Measurements from ENCODE around the gene RIPOR3.
"Not testable (repeated sequence)": the region's sequence is repeated elsewhere in the genome, so short reads cannot be mapped to it uniquely, and the experiment has no call there.

RIPOR3 gene

DNA sequence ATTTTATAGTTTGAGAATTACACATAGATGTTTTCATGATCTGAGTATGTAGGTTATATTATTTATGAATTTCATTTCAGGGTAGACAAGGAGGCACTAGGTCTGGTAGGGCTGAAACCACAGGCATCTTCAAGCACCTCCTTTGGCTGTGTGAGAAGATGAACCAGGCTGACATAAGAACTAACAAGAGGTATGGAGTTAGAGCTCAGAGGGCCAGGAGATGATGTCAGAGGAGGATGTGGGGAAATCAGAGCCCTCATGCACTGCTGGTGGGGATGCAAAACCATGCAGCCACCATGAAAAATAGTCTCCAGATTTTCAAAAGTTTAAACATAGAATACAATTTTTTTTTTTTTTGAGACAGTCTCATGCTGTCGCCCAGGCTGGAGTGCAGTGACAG lies 13.6 kb upstream of the RIPOR3 start:
- DNase-seq (ENCODE audit: low spot score) = peak; percentile 49

DNA sequence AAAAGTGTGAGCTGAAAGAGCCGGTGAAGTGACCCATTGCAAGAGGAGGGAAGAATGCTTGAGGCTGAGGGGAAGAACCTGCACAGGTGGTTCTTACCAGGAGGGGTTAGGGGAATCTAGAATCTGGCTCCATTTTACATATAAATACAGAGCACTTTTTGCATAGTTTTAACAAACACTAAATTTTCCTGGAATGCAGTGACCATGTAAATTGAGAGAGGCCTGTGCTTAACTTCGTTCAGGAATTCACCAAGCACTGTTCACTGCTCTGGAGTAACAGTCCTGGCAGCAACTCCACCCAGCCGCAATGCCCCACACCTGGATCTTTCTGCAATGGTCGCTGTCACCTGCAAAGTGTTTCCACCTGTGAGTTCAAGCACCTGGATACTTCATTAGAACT lies 13.2 kb upstream of the RIPOR3 start:
- DNase-seq (ENCODE audit: low spot score) = no peak

DNA sequence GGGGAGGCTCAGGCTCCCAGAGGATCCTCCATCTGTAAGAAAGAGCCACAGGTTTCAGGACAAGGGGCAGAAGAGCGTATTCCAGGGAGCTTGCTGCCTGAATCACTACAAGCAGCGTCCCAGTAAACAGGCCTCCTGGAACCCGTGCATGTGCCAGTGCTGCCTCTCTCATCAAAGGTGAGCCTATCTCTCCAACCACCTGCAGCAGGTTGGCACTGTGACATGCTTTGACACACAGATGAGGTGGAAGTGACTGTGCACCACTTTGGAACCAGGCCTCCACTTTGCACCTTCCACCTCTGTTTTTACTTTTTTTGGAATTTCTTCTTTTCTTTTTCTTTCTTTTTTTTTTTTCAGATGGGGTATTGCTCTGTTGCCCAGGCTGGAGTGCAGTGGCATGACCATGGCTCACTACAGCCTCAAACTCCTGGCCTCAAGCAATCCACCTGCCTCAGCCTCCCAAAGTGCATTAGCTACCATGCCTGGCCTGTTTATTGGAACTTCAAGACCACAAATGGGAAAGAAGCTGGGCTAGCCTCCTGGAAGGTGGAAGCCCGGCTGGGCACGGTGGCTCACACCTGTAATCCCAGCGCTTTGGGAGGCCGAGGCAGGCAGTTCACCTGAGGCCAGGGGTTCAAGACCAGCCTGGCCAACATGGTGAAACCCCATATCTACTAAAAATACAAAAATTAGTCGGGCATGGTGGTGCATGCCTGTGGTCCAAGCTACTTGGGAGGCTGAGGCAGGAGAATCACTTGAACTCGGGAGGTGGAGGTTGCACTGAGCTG lies 12.5 kb upstream of the RIPOR3 start:
- not testable (repeated sequence) for DNase-seq (ENCODE audit: low spot score)

DNA sequence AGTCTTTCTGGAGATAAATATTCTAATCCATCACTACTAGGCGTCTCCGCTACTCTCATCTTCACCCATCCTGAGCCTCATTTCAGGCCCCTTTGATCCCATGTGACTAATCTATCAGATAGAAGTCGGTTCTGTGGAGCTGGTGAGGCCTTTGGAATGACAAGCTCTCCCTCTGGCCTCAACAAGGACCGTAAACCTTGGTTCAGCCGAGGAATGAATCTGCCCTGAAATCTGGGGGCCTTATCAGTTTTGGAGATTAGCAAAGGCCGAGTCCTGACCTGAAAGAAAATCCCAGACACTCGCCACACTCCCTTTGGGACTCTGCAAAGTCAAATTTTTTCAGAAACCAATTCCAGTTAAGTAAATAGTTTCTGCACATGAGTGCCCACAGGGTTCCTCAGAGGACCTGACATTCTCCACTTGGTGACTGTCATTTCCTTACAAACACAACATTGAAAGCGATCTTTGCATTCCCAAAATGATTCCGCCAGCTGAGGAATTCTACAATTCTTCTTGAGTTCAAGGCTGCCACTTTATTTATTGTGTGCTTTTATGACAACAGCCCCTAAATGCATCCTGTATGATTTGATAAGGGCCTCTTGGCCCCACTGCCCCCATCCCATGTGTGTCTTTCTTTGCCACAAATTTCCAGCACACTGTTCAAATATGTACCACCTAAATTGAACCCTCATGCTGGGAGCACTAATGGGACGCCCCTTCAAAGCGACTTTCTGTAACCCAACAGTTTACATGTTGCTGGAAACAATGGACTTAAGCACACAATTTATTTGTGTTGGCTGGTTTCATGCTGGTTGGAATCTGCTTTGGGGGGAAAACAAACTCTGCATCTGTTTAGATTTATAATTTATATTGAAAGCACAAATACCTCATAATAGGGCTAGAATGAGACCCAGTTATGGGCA lies 10.0 kb upstream of the RIPOR3 start:
- DNase-seq (ENCODE audit: low spot score) = no peak

DNA sequence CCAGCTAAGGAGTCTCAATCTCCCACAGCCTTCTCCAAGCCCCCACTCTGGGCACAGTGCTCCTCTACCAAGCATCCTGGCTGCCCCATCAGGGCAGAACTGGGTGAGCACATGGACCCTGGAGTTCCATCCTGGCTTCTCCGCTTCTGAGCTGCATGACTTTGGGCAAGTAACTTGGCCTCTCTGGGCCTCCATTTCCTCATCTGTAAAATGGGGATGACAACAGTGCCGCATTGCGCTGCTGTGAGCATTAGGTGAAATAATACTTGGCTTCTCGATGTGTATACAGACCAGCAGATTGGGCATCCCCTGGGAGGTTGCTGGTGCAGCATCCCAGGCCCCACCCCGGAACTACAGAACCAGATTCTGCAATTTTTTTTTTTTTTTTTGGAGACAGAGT lies 8.3 kb upstream of the RIPOR3 start:
- DNase-seq (ENCODE audit: low spot score) = no peak

DNA sequence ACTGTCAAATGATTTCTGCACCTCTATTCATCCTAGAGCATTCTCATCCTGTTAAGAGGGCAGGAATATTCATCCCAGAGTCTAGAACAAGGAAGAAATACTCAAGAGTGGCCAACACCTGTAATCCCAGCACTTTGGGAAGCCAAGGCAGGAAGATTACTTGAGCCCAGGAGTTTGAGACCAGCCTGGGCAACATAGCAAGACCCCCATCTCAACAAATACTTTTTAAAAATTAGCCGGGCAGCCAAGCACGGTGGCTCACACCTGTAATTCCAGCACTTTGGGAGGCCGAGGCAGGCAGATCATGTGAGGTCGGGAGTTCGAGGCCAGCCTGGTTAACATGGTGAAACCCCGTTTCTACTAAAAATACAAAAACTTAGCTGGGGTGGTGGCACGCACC lies 6.9 kb upstream of the RIPOR3 start:
- not testable (repeated sequence) for DNase-seq (ENCODE audit: low spot score)

DNA sequence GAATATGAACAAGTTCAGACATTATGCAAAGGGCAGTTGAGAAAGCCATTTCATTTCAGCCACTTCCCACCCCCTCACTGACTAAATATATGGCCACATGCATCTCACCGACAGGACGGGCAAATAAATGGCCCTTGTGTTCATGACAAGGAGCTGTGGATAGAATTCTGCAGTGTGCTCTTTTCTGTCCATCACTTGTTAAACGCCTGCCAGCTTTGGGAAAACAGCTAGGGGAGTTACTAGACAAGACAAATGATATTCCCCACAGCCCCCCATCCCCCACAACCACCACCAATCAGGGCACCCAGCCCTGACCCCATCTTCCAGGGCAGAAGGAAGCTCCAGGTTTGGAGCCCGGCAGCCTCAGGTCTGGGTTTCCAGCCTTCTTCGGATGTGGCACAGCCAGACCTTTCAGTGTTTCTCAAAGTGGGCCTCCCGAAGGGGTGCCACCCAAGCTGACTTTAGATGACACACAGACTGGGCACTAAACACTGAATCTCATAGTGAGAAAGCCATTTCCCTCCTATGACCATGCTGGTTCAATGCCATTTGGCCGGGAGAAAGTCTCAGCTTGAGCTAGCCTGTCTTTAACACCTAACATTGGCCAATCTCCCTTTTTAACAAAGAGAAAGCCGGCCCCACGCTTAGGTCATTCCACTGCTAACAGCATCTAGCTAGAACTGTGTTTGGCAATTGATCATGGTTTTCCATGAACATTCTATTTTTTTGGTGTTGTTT lies 4.0 kb upstream of the RIPOR3 start:
- DNase-seq (ENCODE audit: low spot score) = no peak

DNA sequence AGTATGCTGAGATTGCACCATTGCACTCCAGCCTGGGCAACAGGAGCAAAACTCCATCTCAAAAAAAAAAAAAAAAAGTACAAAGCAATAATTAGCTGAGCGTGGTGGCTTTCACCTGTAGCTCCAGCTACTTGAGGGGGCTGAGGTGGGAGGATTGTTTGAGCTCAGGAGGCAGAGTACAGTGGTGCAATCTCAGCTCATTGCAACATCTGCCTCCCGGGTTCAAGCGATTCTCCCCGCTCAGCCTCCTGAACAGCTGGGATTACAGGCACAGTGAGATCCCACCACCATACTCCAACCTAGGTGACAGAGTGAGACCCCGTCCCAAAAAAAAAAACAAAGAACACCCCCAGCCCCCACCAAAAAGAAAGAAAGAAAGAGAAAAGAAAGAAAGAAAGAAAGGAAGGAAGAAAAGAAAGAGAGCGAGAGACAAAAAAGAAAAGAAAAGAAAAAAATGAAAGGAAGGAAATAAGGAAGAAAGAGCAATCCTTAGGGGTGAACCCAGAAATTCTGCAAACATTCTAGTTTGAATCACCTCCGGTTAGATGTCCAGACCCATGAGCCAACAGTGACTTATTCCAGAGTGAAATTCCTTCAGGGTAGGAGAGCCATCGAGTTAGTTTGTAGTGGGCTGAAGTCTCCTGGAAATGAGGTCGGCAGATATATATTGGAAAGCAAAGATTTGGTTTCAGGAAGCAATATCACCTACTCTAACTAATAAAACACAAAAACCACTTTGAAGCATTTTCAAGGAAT lies 3.2 kb upstream of the RIPOR3 start:
- no peak for DNase-seq (ENCODE audit: low spot score)

DNA sequence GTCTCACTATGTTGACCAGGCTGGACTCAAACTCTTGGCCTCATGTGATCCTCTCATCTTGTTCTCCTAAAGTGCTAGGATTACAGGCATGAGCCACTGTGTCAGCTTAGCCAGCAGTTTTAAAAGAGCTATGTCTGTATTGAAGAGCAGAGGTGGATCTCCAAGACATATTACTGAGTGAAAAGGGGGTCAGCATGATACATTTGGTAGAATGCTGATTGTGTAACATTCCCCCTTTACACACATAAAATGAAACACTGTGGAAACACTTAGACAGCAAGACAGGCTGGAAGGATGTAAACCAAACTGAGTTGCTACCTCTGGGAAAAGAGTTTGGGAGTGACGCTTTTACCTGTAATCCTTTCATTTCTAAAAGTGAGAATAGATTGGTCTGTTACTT lies 1.7 kb upstream of the RIPOR3 start:
- no peak for DNase-seq (ENCODE audit: low spot score)

DNA sequence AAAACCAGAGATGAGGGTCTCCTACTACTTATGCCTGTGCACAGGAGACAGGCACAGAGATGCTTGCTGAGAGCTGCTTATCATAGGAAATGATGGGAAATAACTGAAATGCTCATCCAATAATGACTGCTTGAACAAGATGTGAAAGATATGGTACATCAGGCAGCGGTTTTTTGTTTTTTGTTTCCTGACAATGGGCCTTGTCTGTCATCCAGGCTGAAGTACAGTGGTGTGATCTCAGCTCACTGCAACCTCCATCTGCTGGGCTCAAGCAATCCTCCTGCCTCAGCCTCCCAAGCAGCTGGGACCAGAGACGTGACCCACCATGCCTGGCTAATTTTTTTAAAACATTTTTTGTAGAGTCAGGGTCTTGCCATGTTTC lies 1.2 kb upstream of the RIPOR3 start:
- no peak for DNase-seq (ENCODE audit: low spot score)

DNA sequence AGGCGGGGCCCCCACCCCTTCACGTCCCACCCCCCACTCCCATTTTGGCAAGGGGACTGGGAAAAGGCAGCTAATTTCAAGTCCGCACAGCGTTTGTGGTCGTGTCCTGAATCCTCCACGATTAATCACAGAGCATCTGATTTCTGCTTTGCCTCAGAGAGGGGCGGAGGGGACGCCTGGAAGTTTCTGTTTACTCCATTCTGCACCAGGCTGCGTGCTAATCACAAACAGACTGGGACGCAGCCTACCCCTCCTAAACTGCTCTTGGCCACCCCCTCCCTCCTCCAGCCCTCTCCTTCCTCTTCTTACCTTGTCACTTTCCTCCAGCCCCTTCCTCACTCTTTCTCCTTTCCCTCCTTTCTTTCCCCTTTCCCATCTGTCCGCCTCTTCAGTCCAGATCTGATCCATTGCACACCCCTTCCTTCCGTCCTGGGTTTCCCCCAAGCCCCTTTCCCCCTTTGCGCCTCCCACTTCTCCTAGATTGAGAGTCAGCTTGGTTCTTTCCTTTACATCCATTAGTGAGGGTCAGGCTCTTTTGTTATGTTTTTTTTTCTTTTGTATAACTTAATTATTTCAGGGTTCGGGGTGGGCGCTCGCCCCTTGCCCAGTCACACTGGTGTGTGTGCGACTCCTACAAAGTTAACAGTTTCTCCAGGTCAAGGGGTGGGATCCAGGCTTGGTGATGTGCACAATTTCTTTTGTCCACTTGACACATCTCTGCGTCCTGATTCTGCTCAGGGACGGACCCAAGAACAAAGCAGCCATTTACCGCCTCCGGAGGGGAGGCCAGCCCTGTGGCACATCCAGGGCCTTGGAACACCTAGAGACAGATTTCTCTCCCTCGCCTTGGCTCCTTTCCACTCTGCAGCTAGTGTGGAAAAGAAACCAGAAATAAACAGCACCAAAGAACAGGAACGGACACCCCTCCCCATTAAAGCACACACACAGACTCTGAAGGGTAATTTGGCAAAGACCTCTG lies 520 bp upstream of the RIPOR3 start:
- no peak for DNase-seq (ENCODE audit: low spot score)

DNA sequence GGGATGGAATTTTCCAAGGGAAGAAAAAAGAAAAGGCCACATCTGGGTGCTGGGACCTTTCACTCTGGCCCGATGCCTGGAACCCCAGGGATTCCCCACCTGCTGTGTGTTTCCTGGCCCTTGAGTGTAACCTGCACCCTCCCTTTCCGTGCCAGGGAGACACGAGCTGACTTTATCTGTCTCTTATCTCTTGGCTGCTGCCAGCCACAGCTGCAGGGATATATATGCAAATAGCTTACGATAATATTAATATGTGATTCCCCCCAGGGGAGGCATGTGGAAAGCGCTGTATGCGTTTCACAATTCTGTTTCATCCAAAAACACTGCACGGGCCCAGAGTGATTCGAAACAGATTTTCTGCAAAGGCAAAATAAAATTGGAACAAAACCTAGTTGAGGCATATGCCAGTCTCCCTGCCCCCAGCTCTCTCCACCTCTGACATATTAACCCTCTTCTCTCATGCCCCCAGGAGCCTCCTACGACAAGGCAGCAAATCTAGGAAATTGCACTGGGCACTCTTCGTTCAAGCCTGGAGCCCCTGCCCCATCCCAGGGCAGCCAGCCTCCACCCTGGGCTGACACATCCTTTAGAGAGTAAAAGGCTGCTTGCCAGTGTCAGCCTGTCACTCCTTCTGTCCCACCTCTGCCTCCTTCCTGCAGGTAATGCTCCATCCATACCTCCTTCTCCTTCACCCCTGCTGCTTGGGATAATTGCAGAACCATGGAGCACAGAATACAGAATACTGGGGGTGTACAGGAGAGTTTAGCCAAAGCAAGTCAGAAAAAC lies 1.3 kb downstream of the RIPOR3 start:
- no peak for DNase-seq (ENCODE audit: low spot score)

DNA sequence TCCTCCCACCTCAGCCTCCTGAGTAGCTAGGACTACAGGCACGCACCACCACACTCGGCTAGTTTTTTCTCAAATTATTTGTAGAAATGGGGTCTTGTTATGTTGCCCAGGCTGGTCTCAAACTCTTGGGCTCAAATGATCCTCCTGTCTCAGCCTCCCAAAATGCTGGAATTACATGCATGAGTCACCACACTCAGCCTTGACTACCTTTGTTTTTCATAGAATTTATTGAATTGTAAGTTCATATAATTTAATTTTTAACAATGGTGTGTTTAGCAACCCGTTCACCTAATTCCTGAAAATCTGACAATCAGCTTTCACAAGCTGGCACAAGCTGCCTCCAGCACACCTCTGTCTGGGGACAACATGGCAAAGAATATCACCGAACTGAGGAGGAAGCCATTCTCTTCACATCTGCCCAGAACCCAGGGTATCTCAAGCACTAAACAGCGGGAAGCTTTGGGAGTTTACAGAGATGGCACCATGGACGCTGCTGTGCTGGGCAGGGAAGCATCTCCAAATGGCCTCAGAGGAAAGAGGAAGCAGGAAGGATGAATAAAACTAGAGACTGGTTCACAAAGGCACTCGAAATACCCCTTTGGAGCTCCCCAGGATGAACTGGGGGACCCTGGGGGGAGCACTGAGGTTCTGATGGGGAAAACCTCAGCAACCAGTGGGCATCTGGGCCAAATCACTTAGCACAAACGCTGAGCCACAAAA lies 2.9 kb downstream of the RIPOR3 start:
- no peak for DNase-seq (ENCODE audit: low spot score)

DNA sequence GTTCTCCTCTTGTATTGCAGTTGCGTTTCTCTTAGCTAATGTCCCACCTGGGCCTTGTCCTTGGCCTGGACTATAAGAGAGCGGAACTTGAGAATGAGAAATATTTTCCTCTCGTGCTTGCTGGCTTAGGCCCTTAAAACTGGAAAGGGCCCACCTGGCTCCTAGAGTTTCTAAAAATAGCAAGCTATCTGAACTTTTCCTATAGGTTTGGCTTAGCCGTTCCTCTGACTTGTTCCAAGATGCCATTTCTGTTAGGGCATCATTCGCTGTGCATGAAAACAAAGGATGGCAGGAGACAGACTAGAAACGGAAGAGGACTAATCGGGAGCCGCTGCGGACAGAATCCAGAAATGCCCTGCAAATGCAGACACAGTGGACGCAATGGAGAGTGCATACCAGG lies 4.5 kb downstream of the RIPOR3 start:
- no peak for DNase-seq (ENCODE audit: low spot score)

DNA sequence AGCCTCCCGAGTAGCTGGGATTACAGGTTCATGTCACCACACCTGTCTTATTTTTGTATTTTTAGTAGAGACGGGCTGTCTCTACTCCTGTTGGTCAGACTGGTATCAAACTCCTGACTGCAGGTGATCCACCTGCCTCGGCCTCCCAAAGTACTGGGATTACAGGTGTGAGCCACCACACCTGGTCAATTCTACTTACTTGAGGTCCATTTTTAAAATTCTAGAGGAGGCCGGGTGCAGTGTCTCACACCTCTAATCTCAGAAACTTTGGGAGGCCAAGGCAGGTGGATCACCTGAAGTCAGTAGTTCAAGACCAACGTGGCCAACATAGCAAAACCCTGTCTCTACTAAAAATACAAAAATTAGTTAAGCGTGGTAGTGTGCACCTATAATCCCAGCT lies 7.8 kb downstream of the RIPOR3 start:
- DNase-seq (ENCODE audit: low spot score) = no peak

DNA sequence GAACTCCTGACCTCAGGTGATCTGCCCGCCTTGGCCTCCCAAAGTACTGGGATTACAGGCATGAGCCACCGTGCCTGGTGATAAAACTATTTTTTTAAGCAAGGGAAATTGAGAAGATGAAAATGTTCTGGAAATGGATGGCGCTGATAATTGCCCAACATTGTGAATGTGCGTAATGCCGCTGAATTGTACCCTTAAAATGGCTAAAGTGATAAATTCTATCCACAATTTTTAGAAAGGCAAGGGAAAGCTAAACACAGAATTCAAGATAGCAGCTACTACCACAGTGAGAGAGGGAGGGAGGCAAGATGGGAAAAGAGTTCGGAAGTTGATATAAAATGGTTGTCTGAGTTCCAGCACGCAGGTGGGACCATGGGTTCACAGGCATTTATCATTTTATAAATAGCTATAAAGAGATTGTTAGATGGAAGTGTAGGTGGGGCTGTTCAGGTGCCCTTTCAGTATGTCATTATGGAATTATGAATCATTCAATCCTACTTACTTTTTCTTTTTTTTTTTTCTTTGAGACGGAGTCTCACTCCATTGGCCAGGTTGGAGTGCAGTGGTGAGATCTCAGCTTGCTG lies 8.3 kb downstream of the RIPOR3 start:
- no peak for DNase-seq (ENCODE audit: low spot score)

DNA sequence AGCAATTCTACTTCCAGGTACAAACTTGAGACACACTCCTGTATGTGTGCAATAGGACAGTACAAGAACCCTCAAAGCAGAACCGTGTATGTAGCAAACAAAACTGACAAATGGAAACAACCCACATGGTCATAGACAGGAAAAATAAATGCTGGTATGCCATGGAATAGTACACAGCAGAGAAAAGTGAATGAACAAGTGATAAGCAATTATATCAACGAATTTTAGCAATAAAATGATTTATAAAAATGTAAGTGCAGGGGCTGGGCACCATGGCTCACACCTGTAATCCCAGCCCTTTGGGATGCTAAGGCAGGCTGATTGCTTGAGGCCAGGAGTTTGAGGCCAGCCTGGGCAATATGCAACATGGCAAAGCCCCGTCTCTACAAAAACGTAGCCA lies 9.3 kb downstream of the RIPOR3 start:
- DNase-seq (ENCODE audit: low spot score) = no peak

DNA sequence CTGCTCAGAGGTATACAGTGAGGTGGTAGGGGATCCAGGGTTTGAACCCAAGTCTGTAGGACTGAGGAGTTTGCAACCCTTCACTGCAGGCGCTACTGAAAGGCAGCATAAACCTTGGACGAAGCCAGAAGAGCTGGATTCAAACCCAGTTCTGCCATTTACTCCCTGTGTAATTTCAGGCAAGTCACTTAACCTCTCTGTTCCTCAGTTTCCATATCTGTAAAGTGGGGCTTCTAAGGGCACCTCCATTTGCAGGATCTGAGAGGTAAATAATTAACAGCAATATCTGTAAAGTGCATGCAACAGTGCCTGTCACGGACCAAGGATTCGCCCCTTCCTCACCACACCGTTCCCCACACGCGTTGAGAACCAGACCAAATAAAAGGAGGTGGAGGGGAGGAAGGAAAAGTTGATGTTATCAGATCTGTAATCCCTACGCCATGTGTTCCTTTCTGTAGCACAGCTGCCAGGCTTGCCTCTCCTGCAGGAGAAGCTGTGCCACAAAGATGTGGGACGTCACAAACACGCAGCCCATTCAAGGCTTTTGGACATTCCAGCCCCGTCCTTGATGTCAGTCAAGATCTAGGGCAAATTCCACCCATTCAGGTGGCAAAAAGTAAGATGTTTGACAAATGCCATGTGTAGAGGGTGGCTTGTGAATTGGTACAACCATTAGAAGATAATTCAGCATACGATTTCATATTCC lies 9.8 kb downstream of the RIPOR3 start:
- no peak for DNase-seq (ENCODE audit: low spot score)

Data from AG08395 (cell line).